Keratinocyte (primary cell): ENCODE results near the gene PKHD1. TPM values are rescaled to one million over a fixed set of nuclear protein-coding genes. Genes with fewer than 3 reads are reported as not detected.

Source experiments
- DNase-seq: peaks from one replicate; pipeline ENCODE4 v3.0.0-alpha.2; 2011; ENCODE audit warnings: low read depth, missing footprints, low spot score
- FAIRE-seq: peaks from 2 replicates; lab custom pipeline; 2011; peaks lifted over from hg19 to GRCh38; lab: Jason Lieb, UNC
- H2AFZ ChIP-seq: 2 replicates; pipeline ENCODE4 v1.6.0; 2012; ENCODE audit warnings: low read length, control low read depth, inconsistent platforms; ENCODE audit not compliant: control insufficient read depth
- H3K27ac ChIP-seq: 2 replicates; pipeline ENCODE4 v1.5.1; 2011; ENCODE audit warnings: low read length; ENCODE audit not compliant: control insufficient read depth, insufficient read depth
- H3K27me3 ChIP-seq: 3 replicates; pipeline ENCODE4 v1.6.0; 2011; ENCODE audit warnings: low read length; ENCODE audit not compliant: control insufficient read depth, insufficient read depth; ENCODE audit errors: extremely low read depth
- H3K36me3 ChIP-seq, 2 experiments: 2 replicates in 1 of 2; 3 replicates in 1 of 2; pipeline ENCODE4 v1.5.1; 2011; ENCODE audit warnings: low read length in 2 of 2, mild to moderate bottlenecking in 1 of 2; ENCODE audit not compliant: control insufficient read depth in 2 of 2, insufficient read depth in 2 of 2; ENCODE audit errors: extremely low read depth in 1 of 2
- H3K4me1 ChIP-seq: 3 replicates; pipeline ENCODE4 v1.5.1; 2011; ENCODE audit warnings: low read length; ENCODE audit not compliant: control insufficient read depth, insufficient read depth; ENCODE audit errors: extremely low read depth
- H3K4me2 ChIP-seq: 3 replicates; pipeline ENCODE4 v1.6.0; 2011; ENCODE audit warnings: low read depth, low read length; ENCODE audit not compliant: control insufficient read depth, insufficient read depth; ENCODE audit errors: extremely low read depth
- H3K4me3 ChIP-seq, 3 experiments: fragments of 200-600 bp in 1 of 3; sonication (generic) in 1 of 3; 2 replicates in 2 of 3; 3 replicates in 1 of 3; pipeline ENCODE4 v1.5.1; 2011 to 2016; ENCODE audit warnings: low read length in 3 of 3, mild to moderate bottlenecking in 3 of 3, control low read depth in 2 of 3, inconsistent platforms in 1 of 3, low read depth in 1 of 3, mixed read lengths in 1 of 3, mixed run types in 1 of 3, moderate library complexity in 1 of 3; ENCODE audit not compliant: control insufficient read depth in 2 of 3, insufficient read depth in 2 of 3; ENCODE audit errors: extremely low read depth in 1 of 3
- H3K79me2 ChIP-seq: 2 replicates; pipeline ENCODE4 v1.6.0; 2012; ENCODE audit warnings: low read length; ENCODE audit not compliant: control insufficient read depth, insufficient read depth
- H3K9ac ChIP-seq: 3 replicates; pipeline ENCODE4 v1.6.0; 2011; ENCODE audit warnings: low read length; ENCODE audit not compliant: control insufficient read depth, insufficient read depth; ENCODE audit errors: extremely low read depth
- H3K9me1 ChIP-seq: 3 replicates; pipeline ENCODE4 v1.6.0; 2011; ENCODE audit warnings: low read length; ENCODE audit not compliant: control insufficient read depth, insufficient read depth; ENCODE audit errors: extremely low read depth
- H3K9me3 ChIP-seq: 2 replicates; pipeline ENCODE4 v1.5.1; 2012; ENCODE audit warnings: low read depth, low read length; ENCODE audit not compliant: control insufficient read depth
- H4K20me1 ChIP-seq: 3 replicates; pipeline ENCODE4 v1.6.0; 2011; ENCODE audit warnings: low read length; ENCODE audit not compliant: control insufficient read depth, insufficient read depth; ENCODE audit errors: extremely low read depth
- EZH2 ChIP-seq: IDR thresholded peaks from one replicate; pipeline ENCODE4 v1.6.1; 2012; ENCODE audit warnings: inconsistent platforms, mild to moderate bottlenecking, low read length, moderate library complexity
- dilution Hi-C: fragments of 300-500 bp; cut with MboI; formaldehyde crosslinking; loops from one replicate; pipeline ENCODE4 v1.7.0; 2020; ENCODE audit warnings: low sequenced_read_pairs; ENCODE audit not compliant: extremely low pct_ligation_motif_present
- polyA plus RNA-seq, 5 experiments: library from polyadenylated mRNA; depleted of rRNA in 3 of 5; stranded (reverse) in 3 of 5; stranded (forward) in 1 of 5; unstranded in 1 of 5; fragments of >200 nt; gene quantifications; 1 replicate in 1 of 5; 2 replicates in 3 of 5; 3 replicates in 1 of 5; pipeline versions ENCODE4 v1.2.1 to v1.2.3, GENCODE V29; 2011 to 2012; ENCODE audit warnings: missing spikeins in 2 of 5, low read depth in 1 of 5, low replicate concordance in 1 of 5
- TF ChIP-seq, protein P1 (sequence below), 3 experiments: IDR thresholded peaks in 1 of 3; conservative IDR thresholded peaks in 1 of 3; optimal IDR thresholded peaks in 1 of 3; 2 replicates in 2 of 3; 3 replicates in 1 of 3; pipeline versions ENCODE3 to v1.5.1; 2011; ENCODE audit warnings: low read length in 3 of 3, mild to moderate bottlenecking in 3 of 3, moderate library complexity in 2 of 3, control low read depth in 1 of 3, inconsistent platforms in 1 of 3; ENCODE audit not compliant: insufficient read depth in 2 of 3; ENCODE audit errors: extremely low read depth in 1 of 3

PKHD1 gene
- polyA plus RNA-seq, 1 donor (not counting 4 experiments of a cell fraction or from before 2014, with no cell fraction given), result under 0.01 TPM

DNA sequence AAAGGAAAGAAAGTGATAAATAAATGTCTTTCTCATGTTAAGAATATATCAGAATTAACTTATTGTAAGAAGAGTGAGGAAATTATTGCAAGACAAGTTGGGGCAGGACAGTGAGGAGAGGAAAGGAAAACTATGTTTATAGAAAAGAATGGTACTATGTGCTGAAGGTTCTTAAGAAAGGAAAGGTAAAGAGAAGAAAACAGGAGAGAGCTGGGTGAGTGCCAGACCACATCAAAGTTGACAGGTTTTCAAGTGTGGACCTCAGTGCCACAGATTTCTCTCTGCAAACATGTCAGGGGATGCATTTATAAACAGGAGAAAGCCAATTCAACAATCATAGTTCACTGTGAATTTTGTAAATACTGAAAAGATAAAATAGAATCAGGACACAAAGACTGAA is 439.2 kb downstream of the PKHD1 start:
- DNase-seq, result no peak
- Histone ChIP-seq H3K79me2 (no peaks in the 10 kb centered on the region), H3K9me3 (no peaks in the 10 kb centered on the region), H3K4me1 (peaks cover 25% of the 10 kb centered on the region), H3K9me1 (no peaks in the 10 kb centered on the region), H3K27me3 (no peaks in the 10 kb centered on the region), H3K9ac (no peak overlapping the region), H3K36me3 (no peaks in the 10 kb centered on the region), H4K20me1 (no peaks in the 10 kb centered on the region), H2AFZ (no peak overlapping the region), H3K4me2 (peak overlapping the region; percentile 45), H3K4me3 (no peak overlapping the region), H3K27ac (no peak overlapping the region)
- FAIRE-seq, result peak; percentile 80
- no peak for TF ChIP-seq EZH2
- TF ChIP-seq, protein P1, sequence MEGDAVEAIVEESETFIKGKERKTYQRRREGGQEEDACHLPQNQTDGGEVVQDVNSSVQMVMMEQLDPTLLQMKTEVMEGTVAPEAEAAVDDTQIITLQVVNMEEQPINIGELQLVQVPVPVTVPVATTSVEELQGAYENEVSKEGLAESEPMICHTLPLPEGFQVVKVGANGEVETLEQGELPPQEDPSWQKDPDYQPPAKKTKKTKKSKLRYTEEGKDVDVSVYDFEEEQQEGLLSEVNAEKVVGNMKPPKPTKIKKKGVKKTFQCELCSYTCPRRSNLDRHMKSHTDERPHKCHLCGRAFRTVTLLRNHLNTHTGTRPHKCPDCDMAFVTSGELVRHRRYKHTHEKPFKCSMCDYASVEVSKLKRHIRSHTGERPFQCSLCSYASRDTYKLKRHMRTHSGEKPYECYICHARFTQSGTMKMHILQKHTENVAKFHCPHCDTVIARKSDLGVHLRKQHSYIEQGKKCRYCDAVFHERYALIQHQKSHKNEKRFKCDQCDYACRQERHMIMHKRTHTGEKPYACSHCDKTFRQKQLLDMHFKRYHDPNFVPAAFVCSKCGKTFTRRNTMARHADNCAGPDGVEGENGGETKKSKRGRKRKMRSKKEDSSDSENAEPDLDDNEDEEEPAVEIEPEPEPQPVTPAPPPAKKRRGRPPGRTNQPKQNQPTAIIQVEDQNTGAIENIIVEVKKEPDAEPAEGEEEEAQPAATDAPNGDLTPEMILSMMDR (optimal IDR thresholded peaks at IDR 0.05 in 1 of 3, IDR thresholded peaks at IDR 0.05 in 1 of 3, conservative IDR thresholded peaks at IDR 0.05 in 1 of 3; ENCODE audit: extremely low read depth in 1 of 3, insufficient read depth in 2 of 3, low read length in 3 of 3), result no peak
- dilution Hi-C loops, result no loop called here

DNA sequence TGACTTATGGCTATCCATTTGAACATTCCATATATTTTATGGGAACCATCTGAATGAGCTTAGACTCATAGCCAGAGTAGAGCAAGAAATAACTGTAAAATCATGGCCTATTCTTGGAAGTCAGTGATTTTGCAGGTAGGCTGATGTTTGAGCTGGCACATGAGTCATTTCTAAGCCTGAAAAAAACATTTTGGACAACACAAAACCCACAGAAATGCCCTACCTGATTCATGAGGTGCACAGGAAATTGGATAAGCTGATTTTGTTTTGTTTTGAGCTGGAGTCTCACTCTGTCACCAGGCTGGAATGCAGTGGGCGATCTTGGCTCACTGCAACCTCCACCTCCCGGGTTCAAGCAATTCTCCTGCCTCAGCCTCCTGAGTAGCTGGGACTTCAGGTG is 443.0 kb downstream of the PKHD1 start:
- no peaks in the 10 kb centered on the region for H3K9me3 ChIP-seq
- no peaks in the 10 kb centered on the region for H4K20me1 ChIP-seq
- dilution Hi-C loops, result no loop called here
- H3K9me1 ChIP-seq, result no peaks in the 10 kb centered on the region
- H2AFZ ChIP-seq, result no peak overlapping the region
- no peak overlapping the region for H3K27ac ChIP-seq
- no peak overlapping the region for H3K4me2 ChIP-seq
- H3K36me3 ChIP-seq, result no peaks in the 10 kb centered on the region
- TF ChIP-seq, protein P1 (optimal IDR thresholded peaks at IDR 0.05 in 1 of 3, IDR thresholded peaks at IDR 0.05 in 1 of 3, conservative IDR thresholded peaks at IDR 0.05 in 1 of 3; ENCODE audit: extremely low read depth in 1 of 3, insufficient read depth in 2 of 3, low read length in 3 of 3), result no peak
- TF ChIP-seq EZH2, result no peak
- H3K4me1 ChIP-seq, result peaks cover 25% of the 10 kb centered on the region
- H3K79me2 ChIP-seq, result no peaks in the 10 kb centered on the region
- H3K4me3 ChIP-seq, result no peak overlapping the region
- H3K9ac ChIP-seq, result no peak overlapping the region
- FAIRE-seq (peak; percentile 94), DNase-seq (peak; percentile 61)
- no peaks in the 10 kb centered on the region for H3K27me3 ChIP-seq
